ENCODE measurements around the gene ALG14.
A peak's percentile ranks its signal among the peaks of the same experiment; 100 is the strongest.

Gene ALG14

GRCh38 chr1:95072532-95073419, at the start of gene ALG14:
Gene ALG14 (minus strand): TSS chr1:95072951. CDS start chr1:95072898, 53 bp downstream.
- Histone ChIP-seq H3K4me2 (ENCODE audit: low read length) (peak within 1 kb of the TSS; percentile 82), H3K79me2 (ENCODE audit: low read length) (no peaks in the 10 kb centered on the region), H4K20me1 (ENCODE audit: insufficient read depth, low read length) (no peaks in the 10 kb centered on the region), H3K4me1 (ENCODE audit: low read length) (peaks cover 10% of the 10 kb centered on the region), H3K36me3 (replicated peaks; ENCODE audit: low read depth, low read length) (no peaks in the 10 kb centered on the region), H3K9me3 (ENCODE audit: insufficient read depth, low read length) (no peaks in the 10 kb centered on the region), H3K9ac (ENCODE audit: low read length) (peak within 1 kb of the TSS; percentile 75), H3K4me3 (ENCODE audit: low read length) (peak within 1 kb of the TSS; percentile 86), H3K27ac (ENCODE audit: low read length) (peak within 1 kb of the TSS; percentile 52), H3K27me3 (ENCODE audit: low read depth, low read length) (no peaks in the 10 kb centered on the region), H2AFZ (ENCODE audit: low read depth, low read length) (peak within 1 kb of the TSS; percentile 93)
- TF ChIP-seq CTCF (IDR thresholded peaks at IDR 0.05; ENCODE audit: low read depth, low read length) (no peak), EZH2phosphoT487 (IDR thresholded peaks at IDR 0.05; ENCODE audit: low read depth) (no peak)

- Histone ChIP-seq H3K4me2 (ENCODE audit: low read length) (no peak overlapping the region), H3K27ac (ENCODE audit: low read length) (no peak overlapping the region), H3K36me3 (replicated peaks; ENCODE audit: low read depth, low read length) (no peaks in the 10 kb centered on the region), H3K9me3 (ENCODE audit: insufficient read depth, low read length) (no peaks in the 10 kb centered on the region), H3K4me3 (ENCODE audit: low read length) (no peak overlapping the region), H3K9ac (ENCODE audit: low read length) (no peak overlapping the region), H2AFZ (ENCODE audit: low read depth, low read length) (no peak overlapping the region), H3K27me3 (ENCODE audit: low read depth, low read length) (peaks cover 6% of the 10 kb centered on the region; the same call in 1 of the 2 replicates), H3K4me1 (ENCODE audit: low read length) (peaks cover 14% of the 10 kb centered on the region; the same call in 1 of the 2 replicates), H3K79me2 (ENCODE audit: low read length) (no peaks in the 10 kb centered on the region), H4K20me1 (ENCODE audit: insufficient read depth, low read length) (no peaks in the 10 kb centered on the region)
- TF ChIP-seq CTCF (IDR thresholded peaks at IDR 0.05; ENCODE audit: low read depth, low read length): no peak
Measured at GRCh38 chr1:95122151-95122697, 49.5 kb upstream of the ALG14 start.

GRCh38 chr1:95119273-95119672, 46.5 kb upstream of the ALG14 start:
- peaks cover 6% of the 10 kb centered on the region; the same call in 1 of the 2 replicates for H3K27me3 ChIP-seq (ENCODE audit: low read depth, low read length)
- H3K9me3 ChIP-seq (ENCODE audit: insufficient read depth, low read length): no peaks in the 10 kb centered on the region
- TF ChIP-seq CTCF (IDR thresholded peaks at IDR 0.05; ENCODE audit: low read depth, low read length): no peak
- no peak for TF ChIP-seq EZH2phosphoT487 (IDR thresholded peaks at IDR 0.05; ENCODE audit: low read depth)
- no peaks in the 10 kb centered on the region for H3K79me2 ChIP-seq (ENCODE audit: low read length)
- H3K36me3 ChIP-seq (replicated peaks; ENCODE audit: low read depth, low read length): no peaks in the 10 kb centered on the region
- H2AFZ ChIP-seq (ENCODE audit: low read depth, low read length): no peak overlapping the region
- H3K4me3 ChIP-seq (ENCODE audit: low read length): no peak overlapping the region
- H3K27ac ChIP-seq (ENCODE audit: low read length): no peak overlapping the region
- H3K4me1 ChIP-seq (ENCODE audit: low read length): peaks cover 30% of the 10 kb centered on the region
- H3K4me2 ChIP-seq (ENCODE audit: low read length): no peak overlapping the region
- no peak overlapping the region for H3K9ac ChIP-seq (ENCODE audit: low read length)
- H4K20me1 ChIP-seq (ENCODE audit: insufficient read depth, low read length): no peaks in the 10 kb centered on the region

- Histone ChIP-seq H3K4me3 (ENCODE audit: low read length) (0 out of 2 replicates have a peak overlapping the region, but pooled peaks have one; percentile 97), H3K4me2 (ENCODE audit: low read length) (peak overlapping the region; percentile 93; the same call in 1 of the 2 replicates), H3K36me3 (replicated peaks; ENCODE audit: low read depth, low read length) (no peaks in the 10 kb centered on the region), H3K9me3 (ENCODE audit: insufficient read depth, low read length) (no peaks in the 10 kb centered on the region), H3K27ac (ENCODE audit: low read length) (no peak overlapping the region), H3K4me1 (ENCODE audit: low read length) (peaks cover 30% of the 10 kb centered on the region), H3K27me3 (ENCODE audit: low read depth, low read length) (peaks cover 6% of the 10 kb centered on the region; the same call in 1 of the 2 replicates), H2AFZ (ENCODE audit: low read depth, low read length) (no peak overlapping the region), H4K20me1 (ENCODE audit: insufficient read depth, low read length) (no peaks in the 10 kb centered on the region), H3K9ac (ENCODE audit: low read length) (no peak overlapping the region), H3K79me2 (ENCODE audit: low read length) (no peaks in the 10 kb centered on the region)
- no peak for TF ChIP-seq EZH2phosphoT487 (IDR thresholded peaks at IDR 0.05; ENCODE audit: low read depth)
- no peak for TF ChIP-seq CTCF (IDR thresholded peaks at IDR 0.05; ENCODE audit: low read depth, low read length)
Measured at GRCh38 chr1:95118710-95119109, 46.0 kb upstream of the ALG14 start.
